WTC11 (cell line): Measurements from ENCODE around the gene ANKRD53. TPM values are rescaled to one million over a fixed set of nuclear protein-coding genes. Genes with fewer than 3 reads are reported as not detected.

Source experiments
- ATAC-seq: fragments of 200-7000 bp; cut with Tn5 transposase; 2 replicates; pipeline ENCODE4 v1.10.0; 2021; ENCODE audit warnings: mild to moderate bottlenecking, moderate library complexity
- CTCF ChIA-PET: fragments of 300-600 bp; sonication (Branson Sonifier 250); formaldehyde crosslinking; loops from one replicate; lab custom pipeline; 2021; ENCODE audit warnings: antibody characterized with exemption; lab: Charles Lee
- POLR2A ChIA-PET: fragments of 350-600 bp; sonication (Branson Sonifier 250); formaldehyde crosslinking; loops from one replicate; lab custom pipeline; 2021; ENCODE audit warnings: antibody characterized with exemption; lab: Charles Lee
- DNase-seq: peaks from one replicate; pipeline ENCODE4 v3.0.0; 2021; ENCODE audit warnings: low spot score
- H3K27ac Mint-ChIP-seq: 2 replicates; pipeline ENCODE4 v1.8.0; 2021; ENCODE audit warnings: mixed read lengths
- H3K27me3 Mint-ChIP-seq: 2 replicates; pipeline ENCODE4 v1.8.0; 2021; ENCODE audit warnings: low read depth, mild to moderate bottlenecking, moderate library complexity, mixed read lengths
- H3K36me3 Mint-ChIP-seq: 2 replicates; pipeline ENCODE4 v1.8.0; 2021; ENCODE audit warnings: mixed read lengths
- H3K4me1 Mint-ChIP-seq: 2 replicates; pipeline ENCODE4 v1.8.0; 2022; ENCODE audit warnings: mixed read lengths
- H3K4me3 Mint-ChIP-seq: 2 replicates; pipeline ENCODE4 v1.8.0; 2021; ENCODE audit warnings: mild to moderate bottlenecking, moderate library complexity, mixed read lengths
- H3K9me3 Mint-ChIP-seq: 2 replicates; pipeline ENCODE4 v1.8.0; 2021; ENCODE audit warnings: mixed read lengths
- ATF1 ChIP-seq: sonication (generic); formaldehyde crosslinking; IDR thresholded peaks from 2 replicates; pipeline ENCODE4 v1.8.1; 2023; ENCODE audit warnings: mild to moderate bottlenecking, moderate library complexity, missing genetic modification reagents
- ATF2 ChIP-seq: sonication (generic); formaldehyde crosslinking; IDR thresholded peaks from 2 replicates; pipeline ENCODE4 v1.8.1; 2022; ENCODE audit warnings: low read depth, missing genetic modification reagents, borderline replicate concordance
- ATF6 ChIP-seq: sonication (generic); formaldehyde crosslinking; IDR thresholded peaks from 2 replicates; pipeline ENCODE4 v1.8.1; 2023; ENCODE audit warnings: mild to moderate bottlenecking, missing genetic modification reagents
- CDX4 ChIP-seq: fragments of 250-450 bp; sonication (Bioruptor Pico); IDR thresholded peaks from 2 replicates; pipeline ENCODE4 v1.9.0; 2021; ENCODE audit warnings: moderate library complexity, mild to moderate bottlenecking, inconsistent platforms, borderline replicate concordance
- CREB1 ChIP-seq: sonication (generic); formaldehyde crosslinking; IDR thresholded peaks from 2 replicates; pipeline ENCODE4 v1.8.0; 2023; ENCODE audit warnings: mild to moderate bottlenecking, missing genetic modification reagents
- E2F1 ChIP-seq: sonication (generic); formaldehyde crosslinking; IDR thresholded peaks from 2 replicates; pipeline ENCODE4 v1.8.0; 2022; ENCODE audit warnings: mild to moderate bottlenecking, missing genetic modification reagents
- EMX1 ChIP-seq: fragments of 250-450 bp; sonication (Bioruptor Pico); IDR thresholded peaks from 2 replicates; pipeline ENCODE4 v1.8.0; 2021; ENCODE audit warnings: mild to moderate bottlenecking
- ESRRA ChIP-seq: sonication (generic); formaldehyde crosslinking; IDR thresholded peaks from 2 replicates; pipeline ENCODE4 v1.8.1; 2022; ENCODE audit warnings: mild to moderate bottlenecking, missing genetic modification reagents, borderline replicate concordance
- HMGXB4 ChIP-seq: sonication (generic); formaldehyde crosslinking; IDR thresholded peaks from 2 replicates; pipeline ENCODE4 v1.8.1; 2023; ENCODE audit warnings: mild to moderate bottlenecking, moderate library complexity, missing genetic modification reagents
- NFATC4 ChIP-seq: fragments of 250-450 bp; sonication (Bioruptor Pico); IDR thresholded peaks from 2 replicates; pipeline ENCODE4 v1.9.0; 2021; ENCODE audit warnings: mild to moderate bottlenecking
- NFYB ChIP-seq: sonication (generic); formaldehyde crosslinking; conservative IDR thresholded peaks from 2 replicates; pipeline ENCODE4 v1.8.0; 2022; ENCODE audit warnings: low read depth, missing genetic modification reagents
- NR1H2 ChIP-seq: sonication (generic); formaldehyde crosslinking; IDR thresholded peaks from 2 replicates; pipeline ENCODE4 v1.9.0; 2021; ENCODE audit warnings: mild to moderate bottlenecking, moderate library complexity, missing genetic modification reagents
- OVOL2 ChIP-seq: fragments of 250-450 bp; sonication (Bioruptor Pico); IDR thresholded peaks from 2 replicates; pipeline ENCODE4 v1.9.0; 2021; ENCODE audit warnings: mild to moderate bottlenecking, borderline replicate concordance
- PRRX2 ChIP-seq: fragments of 250-450 bp; sonication (Bioruptor Pico); IDR thresholded peaks from 2 replicates; pipeline ENCODE4 v1.8.0; 2021; ENCODE audit warnings: mild to moderate bottlenecking
- SP1 ChIP-seq: sonication (generic); formaldehyde crosslinking; conservative IDR thresholded peaks from 2 replicates; pipeline ENCODE4 v1.8.1; 2022; ENCODE audit warnings: missing genetic modification reagents
- STAT6 ChIP-seq: sonication (generic); formaldehyde crosslinking; conservative IDR thresholded peaks from 2 replicates; pipeline ENCODE4 v1.8.1; 2023; ENCODE audit warnings: mild to moderate bottlenecking, low read depth, missing genetic modification reagents, moderate library complexity
- TP53 ChIP-seq: sonication (generic); formaldehyde crosslinking; IDR thresholded peaks from 2 replicates; pipeline ENCODE4 v1.8.1; 2023; ENCODE audit warnings: mild to moderate bottlenecking, missing genetic modification reagents
- ZNF138 ChIP-seq: sonication (generic); formaldehyde crosslinking; conservative IDR thresholded peaks from 2 replicates; pipeline ENCODE4 v1.8.1; 2022; ENCODE audit warnings: mild to moderate bottlenecking, moderate library complexity, missing genetic modification reagents
- ZNF232 ChIP-seq: sonication (generic); formaldehyde crosslinking; IDR thresholded peaks from 2 replicates; pipeline ENCODE4 v1.8.0; 2022; ENCODE audit warnings: mild to moderate bottlenecking, missing genetic modification reagents
- ZNF512 ChIP-seq: sonication (generic); formaldehyde crosslinking; IDR thresholded peaks from 2 replicates; pipeline ENCODE4 v1.8.1; 2022; ENCODE audit warnings: missing genetic modification reagents, borderline replicate concordance
- total RNA-seq: library from RNA; stranded (reverse); gene quantifications from 3 replicates; pipeline ENCODE4 v1.2.3, GENCODE V29; 2021

The ANKRD53 gene
- total RNA-seq, 1 experiment from 2014 or later, result 0.81 TPM

GRCh38 chr2:70985283-70985688 is 6.9 kb downstream of the ANKRD53 start (continued):
- TF ChIP-seq E2F1 (CRISPR knock-in tag) (no peak), ATF1 (CRISPR knock-in tag) (no peak)

GRCh38 chr2:70985956-70986355 is 7.5 kb downstream of the ANKRD53 start:
- no peak for TF ChIP-seq ESRRA (CRISPR knock-in tag)
- no peak for TF ChIP-seq OVOL2 (CRISPR knock-in tag)
- TF ChIP-seq ZNF512 (CRISPR knock-in tag), result no peak
- TF ChIP-seq CDX4, result no peak
- TF ChIP-seq PRRX2 (CRISPR knock-in tag), result no peak
- no peak for TF ChIP-seq TP53 (CRISPR knock-in tag)
- no peak for TF ChIP-seq CREB1 (CRISPR knock-in tag)
- TF ChIP-seq NR1H2 (CRISPR knock-in tag), result no peak
- no peak for TF ChIP-seq ZNF232
- no peak for TF ChIP-seq STAT6 (CRISPR knock-in tag)
- TF ChIP-seq ATF2 (CRISPR knock-in tag), result no peak
- TF ChIP-seq ZNF138 (CRISPR knock-in tag), result no peak
- Mint-ChIP-seq H3K27me3 (peaks cover 9% of the 10 kb centered on the region; the same call in 1 of the 2 replicates), H3K4me3 (no peak overlapping the region), H3K9me3 (no peaks in the 10 kb centered on the region), H3K27ac (no peak overlapping the region), H3K36me3 (peaks cover 15% of the 10 kb centered on the region), H3K4me1 (peaks cover 5% of the 10 kb centered on the region)
- ChIA-PET CTCF (interaction anchor here (0.7 to 4.9 kb wide), 3 partner anchors 16 to 115 kb away, joined by 3 to 68 read pairs (median 10); no protein-coding TSS in a partner anchor), POLR2A (no interaction called here)
- DNase-seq, result no peak
- no peak for ATAC-seq

GRCh38 chr2:70986499-70987189 is 8.2 kb downstream of the ANKRD53 start:
- ChIA-PET CTCF (interaction anchor here (2.6 to 4.9 kb wide), 2 partner anchors 15 to 114 kb away, joined by 10 to 68 read pairs; no protein-coding TSS in a partner anchor), POLR2A (no interaction called here)
- no peak for DNase-seq
- no peak for ATAC-seq
- Mint-ChIP-seq H3K36me3 (peaks cover 16% of the 10 kb centered on the region), H3K4me3 (no peak overlapping the region), H3K9me3 (no peaks in the 10 kb centered on the region), H3K27ac (no peak overlapping the region), H3K27me3 (peaks cover 9% of the 10 kb centered on the region; the same call in 1 of the 2 replicates), H3K4me1 (peaks cover 5% of the 10 kb centered on the region)
- TF ChIP-seq NFATC4 (CRISPR knock-in tag) (no peak), SP1 (CRISPR knock-in tag) (no peak), HMGXB4 (CRISPR knock-in tag) (no peak), NFYB (CRISPR knock-in tag) (no peak), EMX1 (no peak), ATF6 (CRISPR knock-in tag) (no peak)
